GM10266 (cell line): ENCODE results near the gene NAV3.

ENCODE experiments used
- DNase-seq: peaks from one replicate; pipeline ENCODE4 v3.0.0; 2012; ENCODE audit errors: extremely low spot score
- TF ChIP-seq, protein P1 (sequence below): IDR thresholded peaks from 2 replicates; pipeline ENCODE4 v1.5.1; 2012; ENCODE audit warnings: mild to moderate bottlenecking, low read depth; ENCODE audit not compliant: control insufficient read depth, insufficient read depth; ENCODE audit errors: missing control alignments

Gene NAV3

DNA sequence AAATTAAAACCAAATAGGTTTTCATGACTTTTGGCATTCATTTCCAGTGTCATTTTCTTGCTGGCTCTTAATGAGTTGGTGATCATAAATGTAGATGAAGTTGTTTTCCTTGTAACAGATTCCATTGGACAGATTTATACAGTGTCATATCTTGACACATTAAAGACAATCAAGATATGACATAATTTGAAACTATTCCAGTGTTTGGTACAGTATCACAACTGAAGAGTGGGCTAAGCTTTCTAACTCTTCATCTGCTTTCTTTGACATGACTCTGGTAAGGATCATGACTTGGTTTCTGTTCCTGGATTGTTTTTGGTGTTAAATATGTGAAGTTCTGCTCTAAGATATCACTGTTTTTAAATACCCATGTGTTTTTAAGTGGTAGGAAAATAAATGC, 289.6 kb downstream of the NAV3 start:
- DNase-seq: no peak
- TF ChIP-seq, protein P1, sequence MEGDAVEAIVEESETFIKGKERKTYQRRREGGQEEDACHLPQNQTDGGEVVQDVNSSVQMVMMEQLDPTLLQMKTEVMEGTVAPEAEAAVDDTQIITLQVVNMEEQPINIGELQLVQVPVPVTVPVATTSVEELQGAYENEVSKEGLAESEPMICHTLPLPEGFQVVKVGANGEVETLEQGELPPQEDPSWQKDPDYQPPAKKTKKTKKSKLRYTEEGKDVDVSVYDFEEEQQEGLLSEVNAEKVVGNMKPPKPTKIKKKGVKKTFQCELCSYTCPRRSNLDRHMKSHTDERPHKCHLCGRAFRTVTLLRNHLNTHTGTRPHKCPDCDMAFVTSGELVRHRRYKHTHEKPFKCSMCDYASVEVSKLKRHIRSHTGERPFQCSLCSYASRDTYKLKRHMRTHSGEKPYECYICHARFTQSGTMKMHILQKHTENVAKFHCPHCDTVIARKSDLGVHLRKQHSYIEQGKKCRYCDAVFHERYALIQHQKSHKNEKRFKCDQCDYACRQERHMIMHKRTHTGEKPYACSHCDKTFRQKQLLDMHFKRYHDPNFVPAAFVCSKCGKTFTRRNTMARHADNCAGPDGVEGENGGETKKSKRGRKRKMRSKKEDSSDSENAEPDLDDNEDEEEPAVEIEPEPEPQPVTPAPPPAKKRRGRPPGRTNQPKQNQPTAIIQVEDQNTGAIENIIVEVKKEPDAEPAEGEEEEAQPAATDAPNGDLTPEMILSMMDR: no peak

DNA sequence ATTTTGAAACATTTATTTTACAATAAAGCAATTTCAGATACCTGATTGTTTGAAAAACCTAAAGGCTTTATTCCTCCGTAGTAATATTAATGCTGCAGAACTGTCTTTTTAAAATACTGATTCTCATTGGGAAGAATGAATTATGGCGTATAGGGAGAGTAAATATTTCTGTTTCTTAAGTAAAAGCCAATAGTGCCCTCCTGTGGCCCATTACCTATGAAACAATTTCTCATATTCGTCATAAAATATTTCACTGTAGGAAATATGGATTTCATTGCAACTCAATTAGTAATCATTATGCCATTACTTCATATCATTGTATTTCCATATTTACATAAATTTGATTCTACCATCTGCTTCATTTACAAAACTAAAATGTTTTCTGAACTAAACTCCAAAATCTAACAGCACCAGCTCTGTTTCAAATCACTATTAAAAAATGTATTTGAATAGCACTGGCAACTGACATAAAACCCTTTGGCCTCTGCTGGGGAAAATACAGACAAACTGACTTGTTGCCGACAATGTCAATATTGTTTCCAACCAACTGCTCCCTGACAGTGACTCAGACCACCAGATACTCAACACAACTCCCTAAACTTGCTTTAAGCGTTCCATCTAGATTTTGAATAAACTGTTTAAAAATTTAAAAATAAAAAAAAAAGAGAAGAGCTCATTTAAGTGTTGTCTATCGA, 290.3 kb downstream of the NAV3 start:
- peak; percentile 6 for DNase-seq
- TF ChIP-seq, protein P1: no peak

DNA sequence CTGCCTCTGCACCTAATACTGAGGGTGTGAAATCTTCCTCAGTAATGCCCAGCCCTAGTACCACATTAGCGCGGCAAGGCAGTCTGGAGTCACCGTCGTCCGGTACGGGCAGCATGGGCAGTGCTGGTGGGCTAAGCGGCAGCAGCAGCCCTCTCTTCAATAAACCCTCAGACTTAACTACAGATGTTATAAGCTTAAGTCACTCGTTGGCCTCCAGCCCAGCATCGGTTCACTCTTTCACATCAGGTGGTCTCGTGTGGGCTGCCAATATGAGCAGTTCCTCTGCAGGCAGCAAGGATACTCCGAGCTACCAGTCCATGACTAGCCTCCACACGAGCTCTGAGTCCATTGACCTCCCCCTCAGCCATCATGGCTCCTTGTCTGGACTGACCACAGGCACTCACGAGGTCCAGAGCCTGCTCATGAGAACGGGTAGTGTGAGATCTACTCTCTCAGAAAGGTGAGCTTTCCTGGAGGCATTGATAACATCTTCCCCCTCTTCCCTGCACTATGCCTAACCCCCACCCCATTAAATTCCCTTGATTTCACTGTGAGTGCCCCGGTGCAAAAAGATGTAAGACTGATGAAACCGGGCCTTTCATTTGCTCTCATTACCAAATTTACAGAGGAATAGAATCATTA, 291.4 kb downstream of the NAV3 start:
- no peak for DNase-seq
- TF ChIP-seq, protein P1: no peak

DNA sequence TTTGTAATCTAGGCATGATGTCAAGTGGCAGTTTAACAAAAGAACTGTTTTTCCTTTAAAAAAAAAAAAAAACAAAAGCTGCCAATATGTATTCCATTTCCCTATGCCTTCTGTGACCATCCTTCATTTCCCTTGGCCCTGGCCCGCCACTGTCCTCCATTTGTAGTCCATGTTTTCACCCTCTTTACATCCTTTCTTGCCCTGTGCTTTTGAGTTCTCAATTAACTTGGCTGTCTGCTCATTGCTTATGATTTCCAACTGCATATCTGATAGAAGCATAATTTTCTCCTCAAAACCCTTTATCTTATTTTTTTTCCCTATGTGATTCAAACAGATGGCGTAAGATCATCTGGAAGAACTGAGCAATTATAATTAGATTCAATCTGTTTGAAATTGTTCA, 297.5 kb downstream of the NAV3 start:
- no peak for DNase-seq
- TF ChIP-seq, protein P1: no peak

DNA sequence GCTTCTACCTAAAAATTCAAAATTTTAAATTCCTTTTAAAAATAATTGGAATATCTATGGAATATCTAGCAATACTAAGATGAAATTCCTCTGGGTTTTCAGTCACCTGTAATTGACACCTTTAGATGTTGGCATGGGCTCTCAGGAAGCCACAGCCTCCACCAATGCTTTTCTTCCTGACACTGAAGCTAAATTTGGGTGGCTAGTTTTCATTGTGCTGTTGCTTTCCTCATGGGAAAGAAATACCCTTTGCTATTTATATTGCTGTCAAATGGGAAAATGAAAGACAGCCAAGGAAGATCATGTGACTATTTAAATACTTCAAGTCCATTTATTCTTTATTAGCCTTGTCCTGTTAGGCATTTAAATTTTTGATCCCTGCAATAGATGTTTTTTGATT, 313.0 kb downstream of the NAV3 start:
- TF ChIP-seq, protein P1: no peak
- no peak for DNase-seq

DNA sequence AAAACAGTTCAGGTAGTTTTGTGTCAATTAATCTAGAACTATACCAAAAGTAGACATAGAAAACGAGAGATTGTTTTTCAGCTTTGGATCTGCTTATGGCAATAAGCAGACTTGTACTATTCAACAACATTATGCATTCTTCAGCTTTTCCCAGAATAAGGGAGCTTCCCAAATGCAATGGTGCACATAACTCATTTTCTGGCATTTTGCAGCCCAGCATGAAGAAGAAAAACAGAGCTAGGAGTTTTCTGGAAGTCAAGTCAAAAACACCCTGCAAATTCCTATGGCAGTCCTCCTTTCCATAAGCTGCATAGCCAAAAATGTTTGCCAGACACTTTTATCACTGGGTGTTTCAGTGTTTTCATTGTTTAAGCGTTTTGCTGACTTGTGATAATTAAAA, 314.7 kb downstream of the NAV3 start:
- no peak for DNase-seq
- TF ChIP-seq, protein P1: no peak

DNA sequence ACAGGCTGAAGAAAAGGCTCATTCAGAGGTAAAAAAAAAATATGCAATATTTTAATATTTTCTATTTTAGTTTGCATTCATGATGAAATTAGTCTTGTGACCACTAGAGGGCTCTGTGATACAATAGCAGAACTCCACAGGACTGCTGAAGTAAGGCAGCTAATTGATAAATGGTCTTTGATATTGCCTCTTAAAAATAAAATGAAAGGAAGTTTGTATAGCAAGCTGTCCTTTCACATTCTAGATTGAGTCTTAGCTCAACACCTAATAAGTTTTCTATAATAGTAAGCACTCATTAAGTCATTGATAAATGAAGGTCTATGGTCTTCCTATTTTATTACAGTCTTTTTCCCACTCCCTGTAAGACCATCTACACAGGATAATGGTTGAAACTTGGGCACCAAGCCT, 315.7 kb downstream of the NAV3 start:
- TF ChIP-seq, protein P1: peak; percentile 64

More for the DNA sequence above, 315.7 kb downstream of the NAV3 start:
- peak; percentile 7 for DNase-seq
